DOHH2 (cell line): ENCODE data around the gene C1QTNF2.

Source experiments
- CTCF ChIP-seq: fragments of 200-600 bp; sonication (generic); IDR thresholded peaks from one replicate; pipeline ENCODE4 v1.5.1; 2014; ENCODE audit warnings: antibody characterized with exemption, mild to moderate bottlenecking, low read depth, low read length; ENCODE audit not compliant: poor library complexity, severe bottlenecking
- EZH2phosphoT487 ChIP-seq: fragments of 200-600 bp; sonication (generic); IDR thresholded peaks from 2 replicates; pipeline ENCODE4 v1.6.1; 2017; ENCODE audit warnings: borderline replicate concordance, mild to moderate bottlenecking, antibody characterized with exemption, low read length, moderate library complexity, mixed read lengths

GRCh38 chr5:160382346-160382745 is 11.9 kb upstream of the C1QTNF2 start:
- TF ChIP-seq CTCF, result no peak
- no peak for TF ChIP-seq EZH2phosphoT487
